ENCODE data around the gene PPFIA2.

PPFIA2 gene

GRCh38 chr12:81339071-81339470 is 420.1 kb downstream of the PPFIA2 start:
- no peak for DNase-seq

- no peak for DNase-seq
These were observed 421.3 kb downstream of the PPFIA2 start for GRCh38 chr12:81337886-81338285.

- DNase-seq: no peak
These were observed 425.3 kb downstream of the PPFIA2 start for GRCh38 chr12:81333812-81334211.

GRCh38 chr12:81332054-81332453 is 427.1 kb downstream of the PPFIA2 start:
- DNase-seq: no peak

- no peak for DNase-seq
These were observed 428.7 kb downstream of the PPFIA2 start for GRCh38 chr12:81330480-81330879.

GRCh38 chr12:81329085-81329484 is 430.1 kb downstream of the PPFIA2 start:
- DNase-seq: peak in 1 of 4 experiments; percentile 5

- no peak for DNase-seq
These were observed 431.7 kb downstream of the PPFIA2 start for GRCh38 chr12:81327425-81327824.

- DNase-seq: no peak
These were observed 434.1 kb downstream of the PPFIA2 start for GRCh38 chr12:81325086-81325485.

GRCh38 chr12:81314903-81315531 is 444.1 kb downstream of the PPFIA2 start:
- no peak for DNase-seq

GRCh38 chr12:81303935-81304334 is 455.2 kb downstream of the PPFIA2 start:
- DNase-seq: no peak

GRCh38 chr12:81300454-81300853 is 458.7 kb downstream of the PPFIA2 start:
- no peak for DNase-seq

- no peak for DNase-seq
These were observed 461.5 kb downstream of the PPFIA2 start for GRCh38 chr12:81297601-81298000.

GRCh38 chr12:81296556-81297305 is 462.4 kb downstream of the PPFIA2 start:
- peak in 1 of 4 experiments; percentile 1 for DNase-seq

GRCh38 chr12:81295251-81295650 is 463.9 kb downstream of the PPFIA2 start:
- no peak for DNase-seq

GRCh38 chr12:81294325-81295190 is 464.6 kb downstream of the PPFIA2 start:
- DNase-seq: no peak

GRCh38 chr12:81288651-81289050 is 470.5 kb downstream of the PPFIA2 start:
- no peak for DNase-seq

GRCh38 chr12:81284137-81284536 is 475.0 kb downstream of the PPFIA2 start:
- DNase-seq: no peak

GRCh38 chr12:81274637-81275529 is 484.3 kb downstream of the PPFIA2 start:
- no peak for DNase-seq

GRCh38 chr12:81270385-81270784 is 488.8 kb downstream of the PPFIA2 start:
- DNase-seq: no peak

GRCh38 chr12:81263072-81263471 is 496.1 kb downstream of the PPFIA2 start:
- DNase-seq: no peak

- DNase-seq: no peak
These were observed 497.5 kb downstream of the PPFIA2 start for GRCh38 chr12:81261508-81262207.

- DNase-seq: no peak
These were observed 499.8 kb downstream of the PPFIA2 start for GRCh38 chr12:81259360-81259759.
